ENCODE results near the gene MKLN1.

- TF ChIP-seq CTCF (IDR thresholded peaks at IDR 0.05) (peak in 2 of 3 donors; percentile 56 to 63), POLR2A (IDR thresholded peaks at IDR 0.05) (no peak)
Observed at GRCh38 chr7:131424219-131424822, 96.6 kb downstream of the MKLN1 start.
